VCaP (cell line): ENCODE measurements around the gene PIGZ.

Experiments
- H3K27ac ChIP-seq: fragments of 450-650 bp; 2 replicates; pipeline ENCODE4 v1.5.1; 2017
- TF ChIP-seq, protein P1 (sequence below): fragments of 450-650 bp; conservative IDR thresholded peaks from 2 replicates; pipeline ENCODE4 v1.5.1; 2017; ENCODE audit warnings: mild to moderate bottlenecking, moderate library complexity

The PIGZ gene

DNA sequence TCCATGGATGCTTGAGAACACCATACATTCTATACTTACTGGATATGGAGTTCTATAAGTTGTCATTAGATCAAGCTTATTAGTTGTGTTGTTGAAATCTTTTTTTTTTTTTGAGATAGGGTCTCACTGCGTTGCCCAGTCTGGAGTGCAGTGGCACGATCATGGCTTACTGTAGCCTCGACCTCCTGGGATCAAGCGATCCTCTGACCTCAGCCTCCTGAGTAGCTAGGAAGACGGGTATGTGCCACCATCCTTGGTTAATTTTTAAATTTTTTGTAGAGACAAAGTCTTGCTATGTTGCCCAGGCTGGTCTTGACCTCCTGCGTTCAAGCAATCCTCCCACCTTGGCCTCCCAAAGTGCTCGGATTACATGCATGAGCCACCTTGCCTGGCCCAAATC is 13.8 kb downstream of the PIGZ start:
- H3K27ac ChIP-seq: no peak overlapping the region
- TF ChIP-seq, protein P1, sequence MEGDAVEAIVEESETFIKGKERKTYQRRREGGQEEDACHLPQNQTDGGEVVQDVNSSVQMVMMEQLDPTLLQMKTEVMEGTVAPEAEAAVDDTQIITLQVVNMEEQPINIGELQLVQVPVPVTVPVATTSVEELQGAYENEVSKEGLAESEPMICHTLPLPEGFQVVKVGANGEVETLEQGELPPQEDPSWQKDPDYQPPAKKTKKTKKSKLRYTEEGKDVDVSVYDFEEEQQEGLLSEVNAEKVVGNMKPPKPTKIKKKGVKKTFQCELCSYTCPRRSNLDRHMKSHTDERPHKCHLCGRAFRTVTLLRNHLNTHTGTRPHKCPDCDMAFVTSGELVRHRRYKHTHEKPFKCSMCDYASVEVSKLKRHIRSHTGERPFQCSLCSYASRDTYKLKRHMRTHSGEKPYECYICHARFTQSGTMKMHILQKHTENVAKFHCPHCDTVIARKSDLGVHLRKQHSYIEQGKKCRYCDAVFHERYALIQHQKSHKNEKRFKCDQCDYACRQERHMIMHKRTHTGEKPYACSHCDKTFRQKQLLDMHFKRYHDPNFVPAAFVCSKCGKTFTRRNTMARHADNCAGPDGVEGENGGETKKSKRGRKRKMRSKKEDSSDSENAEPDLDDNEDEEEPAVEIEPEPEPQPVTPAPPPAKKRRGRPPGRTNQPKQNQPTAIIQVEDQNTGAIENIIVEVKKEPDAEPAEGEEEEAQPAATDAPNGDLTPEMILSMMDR: no peak

DNA sequence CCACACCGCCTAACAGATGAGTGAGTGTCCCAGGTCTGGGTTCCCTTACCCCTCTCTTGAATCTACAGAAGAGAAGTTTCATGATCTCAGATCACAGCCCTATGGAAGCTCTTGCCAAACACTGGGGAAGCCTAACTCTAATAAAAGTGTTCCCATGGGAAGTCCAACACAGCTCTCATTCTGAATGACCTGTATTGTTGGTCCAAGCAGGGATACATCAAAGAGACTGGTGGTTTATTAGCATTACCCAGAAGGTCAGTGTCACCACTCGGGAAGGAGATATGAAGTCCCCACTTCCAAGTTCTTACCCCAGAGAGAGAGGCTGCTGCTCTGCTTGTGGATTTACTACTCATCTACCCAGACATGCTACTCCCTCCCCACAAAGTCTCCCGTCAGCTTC is 17.3 kb downstream of the PIGZ start:
- TF ChIP-seq, protein P1: no peak
- H3K27ac ChIP-seq: no peak overlapping the region

DNA sequence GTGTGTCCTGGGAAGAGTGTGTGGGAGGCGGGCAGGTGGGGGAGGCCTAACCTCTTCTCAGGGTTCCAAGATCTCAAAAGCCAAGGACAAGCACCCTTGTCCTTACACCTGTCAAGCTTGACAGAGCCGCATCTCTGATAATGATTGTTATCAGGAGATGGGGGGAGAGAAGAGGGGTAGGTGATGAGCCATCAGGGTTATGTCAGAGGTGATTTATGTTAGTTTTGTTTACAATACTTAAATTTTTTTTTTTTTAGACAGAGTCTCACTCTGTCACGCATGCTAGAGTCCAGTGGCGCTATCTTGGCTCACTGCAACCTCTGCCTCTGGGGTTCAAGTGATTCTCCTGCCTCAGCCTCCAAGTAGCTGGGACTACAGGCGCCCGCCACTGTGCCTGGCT is 18.9 kb downstream of the PIGZ start:
- TF ChIP-seq, protein P1: no peak
- H3K27ac ChIP-seq: no peak overlapping the region

DNA sequence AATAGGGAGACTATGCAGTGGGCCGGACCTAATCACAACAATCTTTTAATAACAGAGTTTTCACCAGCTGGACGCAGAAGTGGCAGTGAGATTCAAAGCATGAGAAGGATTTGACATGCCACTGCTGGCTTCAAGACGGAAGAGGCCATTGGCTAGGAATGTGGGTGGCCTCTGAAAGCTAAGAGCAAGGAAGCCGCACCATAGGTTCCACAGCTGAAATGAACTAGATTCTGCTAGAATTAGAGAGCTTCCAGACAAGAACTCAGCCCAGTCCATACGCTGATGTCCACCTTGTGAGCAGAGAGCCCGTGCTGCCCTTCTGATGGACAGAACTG is 19.4 kb downstream of the PIGZ start:
- TF ChIP-seq, protein P1: no peak
- no peak overlapping the region for H3K27ac ChIP-seq

DNA sequence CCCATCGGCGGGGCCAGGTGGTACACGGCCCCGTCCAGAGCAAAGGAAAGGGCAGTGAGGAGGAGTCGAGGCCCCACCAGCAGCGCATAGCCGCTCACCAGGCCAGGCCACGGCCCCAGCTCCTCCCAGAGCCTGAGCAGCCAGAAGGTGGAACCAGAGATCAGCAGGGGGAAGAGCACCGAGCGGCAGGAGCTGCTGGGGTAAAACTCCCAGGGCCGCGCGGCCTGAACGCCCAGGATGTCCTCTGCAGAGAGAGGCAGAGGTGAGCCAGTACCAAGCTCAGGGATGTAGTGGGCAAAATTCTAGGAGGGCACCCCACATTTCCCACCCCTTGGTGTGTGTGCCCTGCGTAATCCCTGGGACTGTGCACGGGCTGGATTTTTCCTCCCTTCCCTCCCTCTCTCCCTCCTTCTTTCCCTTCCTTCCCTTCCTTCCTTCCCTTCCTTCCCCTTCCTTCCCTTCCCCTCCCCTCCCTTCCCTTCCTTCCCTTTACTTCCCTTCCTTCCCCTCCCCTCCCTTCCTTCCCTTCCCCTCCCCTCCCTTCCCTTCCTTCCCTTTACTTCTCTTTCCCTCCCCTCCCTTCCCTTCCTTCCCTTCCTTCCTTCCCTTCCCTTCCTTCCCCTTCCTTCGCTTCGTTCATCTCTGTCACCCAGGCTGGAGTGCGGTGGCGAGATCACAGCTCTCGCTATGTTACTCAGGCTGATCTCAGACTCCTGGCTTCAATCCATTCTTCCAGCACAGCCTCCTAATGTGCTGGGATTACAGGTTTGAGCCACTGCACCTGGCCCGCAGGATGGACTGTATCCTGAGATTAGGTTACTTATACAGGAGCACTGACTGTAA is 20.0 kb downstream of the PIGZ start:
- TF ChIP-seq, protein P1: no peak
- no peak overlapping the region for H3K27ac ChIP-seq

DNA sequence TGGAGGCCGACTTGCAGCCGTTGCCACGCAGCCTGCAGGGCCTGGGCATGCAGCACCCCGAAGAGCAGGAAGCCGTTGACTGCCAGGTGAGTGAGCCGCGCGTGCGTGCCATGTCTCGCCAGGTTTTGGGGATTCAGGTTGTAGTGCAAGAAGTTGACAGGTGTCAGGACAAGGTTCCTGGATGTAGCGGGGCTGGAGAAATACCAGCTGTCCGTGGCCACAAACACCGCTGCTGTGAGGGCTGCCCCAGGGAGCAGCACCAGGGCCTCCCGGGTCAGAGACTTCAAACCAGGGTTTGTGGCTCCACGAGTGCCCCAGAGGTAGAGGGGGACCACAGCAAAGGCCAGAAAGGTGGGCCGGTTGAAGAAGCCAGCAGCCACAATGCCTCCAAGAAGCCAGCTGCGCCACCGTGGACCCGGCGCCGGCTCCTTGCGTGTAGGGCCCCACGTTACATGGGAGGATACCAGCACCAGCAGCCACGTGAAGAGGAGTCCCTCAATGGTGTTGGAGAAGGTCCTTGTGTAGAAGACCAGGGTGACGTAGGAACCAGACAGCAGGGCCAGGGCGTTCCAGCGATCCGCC is 20.7 kb downstream of the PIGZ start:
- TF ChIP-seq, protein P1: no peak
- no peak overlapping the region for H3K27ac ChIP-seq

DNA sequence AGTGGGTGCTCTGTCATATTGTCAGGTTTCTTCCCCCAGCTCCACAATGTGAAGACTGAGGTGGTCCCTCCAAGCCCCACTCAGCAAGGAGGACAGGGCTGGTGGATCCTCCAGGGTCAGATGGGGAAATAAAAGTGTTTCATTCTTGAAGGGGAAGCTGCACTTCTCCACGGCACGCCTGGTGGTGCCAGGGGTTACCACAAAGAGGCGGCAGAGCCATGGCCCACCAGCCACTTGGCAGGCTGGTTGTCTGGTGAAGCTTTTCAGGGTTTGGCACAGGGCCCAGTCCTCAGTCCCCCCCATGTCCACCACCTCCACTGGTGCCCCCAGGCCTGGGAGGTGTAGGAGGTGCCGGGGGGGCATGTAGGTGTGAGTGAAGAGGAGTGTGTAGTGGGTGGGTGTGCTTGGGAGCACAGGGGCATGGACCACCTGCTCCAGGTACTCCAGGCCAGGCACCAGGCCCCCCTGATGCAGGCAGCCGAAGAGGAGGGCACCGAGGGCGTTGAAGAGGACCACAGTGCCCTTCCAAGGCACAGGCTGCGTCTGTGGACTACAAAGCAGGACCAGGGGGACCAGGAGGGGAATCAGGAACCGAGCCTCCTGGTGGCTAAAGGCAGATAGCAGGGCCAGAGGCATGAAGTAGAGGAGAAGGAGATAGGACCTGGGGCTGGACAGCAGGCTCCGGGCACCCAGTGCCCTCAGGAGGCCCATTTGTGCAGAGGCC is 21.3 kb downstream of the PIGZ start:
- TF ChIP-seq, protein P1: no peak; the same call in 1 of the 2 replicates
- H3K27ac ChIP-seq: no peak overlapping the region

DNA sequence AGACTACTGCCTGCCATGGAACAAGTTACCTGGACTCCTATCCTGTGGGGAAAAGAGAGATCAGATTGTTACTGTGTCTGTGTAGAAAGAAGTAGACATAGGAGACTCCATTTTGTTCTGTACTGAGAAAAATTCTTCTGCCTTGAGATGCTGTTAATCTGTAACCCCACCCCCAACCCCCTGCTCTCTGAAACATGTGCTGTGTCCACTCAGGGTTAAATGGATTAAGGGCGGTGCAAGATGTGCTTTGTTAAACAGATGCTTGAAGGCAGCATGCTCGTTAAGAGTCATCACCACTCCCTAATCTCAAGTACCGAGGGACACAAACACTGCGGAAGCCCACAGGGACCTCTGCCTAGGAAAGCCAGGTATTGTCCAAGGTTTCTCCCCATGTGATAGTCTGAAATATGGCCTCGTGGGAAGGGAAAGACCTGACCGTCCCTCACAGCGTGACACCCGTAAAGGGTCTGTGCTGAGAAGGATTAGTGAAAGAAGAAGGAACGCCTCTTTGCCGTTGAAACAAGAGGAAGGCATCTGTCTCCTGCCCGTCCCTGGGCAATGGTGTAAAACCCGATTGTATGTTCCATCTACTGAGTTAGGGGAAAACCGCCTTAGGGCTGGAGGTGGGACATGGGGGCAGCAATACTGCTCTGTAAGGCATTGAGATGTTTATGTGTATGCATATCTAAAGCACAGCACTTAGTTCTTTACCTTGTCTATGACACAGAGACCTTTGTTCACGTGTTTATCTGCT is 24.4 kb downstream of the PIGZ start:
- H3K27ac ChIP-seq: peak overlapping the region; percentile 95; the same call in 1 of the 2 replicates
